ELR (cell line): ENCODE results near the gene LEO1.

Experiments used
- DNase-seq: peaks from one replicate; pipeline ENCODE4 v3.0.0-alpha.2; 2015; ENCODE audit warnings: low read depth

Gene LEO1

DNA sequence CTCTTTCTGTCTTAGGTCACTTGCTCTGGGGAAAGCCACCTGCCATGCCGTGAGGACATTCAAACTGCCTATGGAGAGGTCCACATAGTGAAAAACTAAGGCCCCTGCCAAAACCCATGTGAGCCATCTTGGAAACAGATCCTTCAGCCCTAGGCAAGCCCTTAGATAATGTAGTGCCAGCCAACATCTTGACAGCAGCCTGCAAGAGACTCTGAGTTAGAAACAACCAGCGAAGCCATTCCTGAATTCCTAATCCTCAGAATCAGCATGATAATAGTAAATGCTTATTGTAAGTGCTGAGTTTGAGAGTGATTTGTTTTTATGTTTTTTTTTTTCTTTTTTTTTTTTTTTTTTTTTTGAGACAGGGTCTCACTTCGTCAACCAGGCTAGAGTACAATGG lies 40.6 kb downstream of the LEO1 start:
- DNase-seq: no peak

DNA sequence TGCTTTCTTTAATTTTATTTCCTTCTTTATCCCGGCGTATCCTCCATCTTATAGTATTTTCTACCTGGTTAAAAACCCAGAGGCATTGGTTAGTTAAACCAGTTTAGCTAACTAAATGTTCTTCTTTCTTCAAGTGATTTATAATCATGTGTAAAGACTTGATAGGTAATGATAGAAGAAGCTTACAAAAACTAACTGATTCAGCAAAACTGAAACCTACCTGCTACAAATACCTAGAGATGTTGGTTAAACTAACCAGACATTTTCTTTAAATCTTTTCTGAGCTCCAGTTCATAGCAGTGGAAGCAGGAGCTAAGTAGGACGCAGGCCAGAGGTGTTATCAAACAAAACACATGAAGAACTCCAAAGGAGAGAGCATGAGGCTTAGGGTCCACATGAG lies 44.8 kb downstream of the LEO1 start:
- no peak for DNase-seq

DNA sequence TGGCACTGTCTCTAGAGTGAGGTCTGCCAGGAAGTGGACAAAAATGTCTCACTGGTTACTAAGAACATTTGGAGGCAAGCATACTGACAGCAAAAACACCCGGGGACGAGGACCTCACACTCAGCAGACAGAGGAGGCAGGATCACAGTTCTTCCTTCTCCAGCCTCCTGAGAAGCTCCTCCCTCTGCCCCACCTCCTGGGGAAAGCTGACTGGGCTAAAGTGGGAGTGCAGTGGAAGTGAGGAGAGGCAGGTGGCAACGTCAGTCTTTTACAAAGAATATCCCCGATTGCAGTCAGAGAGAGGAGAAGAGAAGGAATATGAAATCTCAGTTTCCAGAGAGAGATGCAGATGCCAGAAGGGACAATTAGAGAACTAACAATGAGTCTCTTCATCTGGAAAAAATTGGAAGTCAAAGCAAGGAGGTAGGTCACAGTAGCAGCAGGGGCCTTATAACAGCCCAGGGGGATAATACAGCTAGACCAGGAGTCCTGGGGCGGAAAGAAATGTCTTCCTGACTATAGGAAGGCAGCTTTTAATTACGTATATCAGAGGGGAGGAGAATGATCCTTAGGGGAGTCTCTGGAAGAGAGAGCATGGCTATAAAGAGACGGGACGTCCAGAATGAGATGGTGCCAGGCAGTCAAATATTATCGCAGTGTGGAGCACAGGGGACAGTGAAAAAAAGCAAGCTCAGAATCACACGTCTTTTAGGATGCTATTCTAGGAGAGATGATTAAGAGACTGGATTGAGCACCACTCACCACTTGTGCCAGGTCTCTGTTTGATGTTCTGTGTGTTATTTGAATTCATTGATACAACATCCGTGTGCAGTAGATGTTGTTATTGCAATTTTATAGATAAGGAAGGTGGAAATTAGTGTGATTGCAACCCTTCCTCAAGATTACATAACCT lies 47.2 kb downstream of the LEO1 start:
- no peak for DNase-seq

DNA sequence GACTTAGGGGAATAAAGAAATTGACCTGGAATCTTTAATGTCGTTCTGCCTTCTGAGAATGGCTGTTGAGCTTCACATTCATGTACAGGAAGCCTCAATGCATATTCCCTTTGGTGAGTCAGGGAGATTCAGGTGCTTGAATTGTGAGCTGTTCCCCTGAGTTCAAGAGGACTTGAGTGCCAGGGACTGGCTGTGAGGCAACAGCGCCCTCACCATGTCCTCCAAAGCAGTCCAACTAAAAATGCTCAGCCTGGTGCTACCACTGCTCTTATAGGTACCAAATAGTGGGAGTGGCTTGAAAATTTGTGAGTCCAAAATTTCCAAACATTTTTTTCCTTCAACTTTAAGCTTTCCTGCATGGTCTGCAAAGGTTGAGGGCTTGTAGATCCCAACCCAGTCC lies 54.1 kb downstream of the LEO1 start:
- peak; percentile 56 for DNase-seq

DNA sequence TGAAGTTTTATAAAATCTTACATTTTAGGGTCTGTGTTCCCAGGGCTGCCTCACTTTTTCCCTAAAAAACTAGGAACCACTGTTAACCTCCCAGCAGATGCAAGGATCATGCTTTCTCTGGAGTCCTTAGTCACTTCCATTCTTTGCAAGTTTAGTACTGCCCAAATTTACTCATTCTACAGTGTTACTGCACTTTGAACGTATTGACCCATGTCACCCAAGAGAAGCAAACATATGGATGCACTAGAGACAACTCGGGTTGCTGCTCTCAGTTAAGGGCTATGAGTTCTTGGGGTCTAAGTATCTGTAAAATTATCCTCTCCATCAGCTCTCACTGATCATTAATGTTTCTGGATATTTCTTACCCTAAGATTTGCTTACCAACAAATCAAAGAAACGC lies 59.0 kb downstream of the LEO1 start:
- DNase-seq: no peak

DNA sequence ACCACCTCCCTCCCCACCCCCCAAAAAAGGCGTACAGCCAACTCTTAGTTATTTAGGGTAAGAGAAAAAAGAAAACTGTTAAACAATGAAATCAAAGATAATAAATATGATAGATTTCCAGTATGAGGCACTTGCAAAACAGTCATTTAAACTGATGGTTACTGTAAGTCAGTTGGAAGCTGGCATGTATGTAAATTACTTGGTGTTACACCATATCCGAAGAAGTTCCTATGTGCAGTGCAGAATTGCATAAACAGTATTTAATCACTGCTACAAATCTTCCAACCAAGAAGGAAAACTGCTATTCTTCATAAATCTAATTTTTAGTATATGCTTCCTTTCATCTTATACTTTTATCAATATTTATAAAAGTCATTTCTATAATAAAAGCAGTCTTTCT lies 62.0 kb downstream of the LEO1 start:
- no peak for DNase-seq

DNA sequence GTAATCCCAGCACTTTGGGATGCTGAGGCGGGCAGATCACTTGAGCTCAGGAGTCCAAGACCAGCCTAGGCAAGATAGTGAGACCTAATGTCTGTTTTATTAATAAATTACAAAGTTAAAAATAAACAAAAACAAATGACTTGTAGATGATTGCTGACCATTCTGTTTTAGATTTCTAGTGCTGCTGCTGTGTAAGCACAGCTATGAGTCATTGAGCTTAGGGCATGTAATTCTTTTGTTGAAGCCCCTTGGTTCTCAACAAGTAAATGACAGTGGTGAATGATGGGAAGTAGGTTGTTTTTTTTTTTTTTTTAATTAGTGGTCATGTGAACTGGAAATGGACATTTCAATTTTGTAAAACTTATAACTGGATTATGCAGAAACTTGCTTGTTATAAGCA lies 63.3 kb downstream of the LEO1 start:
- DNase-seq: peak; percentile 62

DNA sequence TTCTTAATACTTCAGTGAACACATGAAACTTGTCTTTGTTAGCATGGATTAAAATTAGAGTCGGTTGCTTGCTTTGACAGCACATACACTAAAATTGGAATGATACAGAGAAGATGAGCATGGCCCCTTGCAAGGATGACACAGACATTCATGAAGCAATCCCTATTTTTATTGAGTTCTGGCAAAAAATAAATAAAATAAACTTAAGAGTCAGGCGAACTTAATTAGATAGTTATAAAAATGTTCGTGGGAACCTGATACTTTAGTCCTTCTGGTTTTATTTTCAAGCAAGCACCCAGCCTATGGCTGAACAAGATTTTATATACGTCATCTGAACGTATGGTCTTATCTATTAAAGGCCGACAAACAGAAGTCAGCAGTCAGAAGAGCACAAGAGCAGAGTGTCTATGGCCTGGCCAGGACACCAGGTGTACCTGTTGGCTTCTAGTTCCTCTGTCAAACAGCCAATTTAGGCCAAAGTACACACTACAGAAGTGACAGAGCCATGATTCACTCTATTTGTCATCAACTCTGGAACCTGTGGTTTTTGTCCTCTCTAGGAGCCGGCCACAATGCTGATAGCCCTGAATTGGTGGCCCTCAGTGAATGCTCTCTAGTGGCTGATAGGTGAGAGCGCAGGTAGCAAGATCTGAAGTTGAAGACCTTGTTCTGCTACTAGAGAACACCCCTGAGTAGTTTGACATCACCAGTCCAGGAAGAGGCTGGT lies 64.3 kb downstream of the LEO1 start:
- DNase-seq: peak; percentile 81

DNA sequence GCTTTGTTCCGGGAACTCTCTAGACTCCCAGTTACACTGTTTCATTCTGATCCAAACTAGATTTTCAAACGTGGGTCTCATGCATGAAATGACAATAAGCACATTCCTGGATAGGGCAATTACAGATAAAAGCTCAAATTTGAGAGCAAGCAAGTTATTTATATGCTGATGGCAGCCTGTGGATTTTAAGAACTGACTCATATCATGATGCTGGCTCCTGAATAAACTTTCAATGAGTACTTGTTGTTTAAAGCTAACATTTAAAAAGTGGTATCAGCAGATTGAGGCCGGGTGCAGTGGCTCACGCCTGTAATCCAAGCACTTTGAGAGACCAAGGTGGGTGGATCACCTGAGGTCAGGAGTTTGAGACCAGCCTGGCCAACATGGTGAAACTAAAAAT lies 66.6 kb downstream of the LEO1 start:
- DNase-seq: no peak

DNA sequence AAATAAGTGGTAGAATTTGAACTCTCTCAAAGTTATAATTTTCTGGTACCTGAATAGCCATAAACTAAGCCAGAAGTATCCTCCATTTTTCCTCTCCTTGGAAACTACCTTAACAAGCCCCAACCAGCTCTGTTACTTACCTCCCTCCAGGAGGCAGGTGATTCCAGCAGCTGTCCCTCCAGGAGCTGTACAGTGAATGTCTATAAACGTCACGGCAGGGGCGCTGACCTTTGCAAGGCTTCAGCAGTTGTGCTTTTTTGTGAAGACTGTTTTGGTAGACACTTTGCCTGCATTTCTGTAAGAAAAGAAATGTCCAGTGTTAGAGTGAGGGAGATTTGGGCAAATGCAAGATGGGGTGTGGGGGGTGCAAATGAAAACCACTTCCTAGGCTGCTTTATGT lies 67.2 kb downstream of the LEO1 start:
- no peak for DNase-seq

DNA sequence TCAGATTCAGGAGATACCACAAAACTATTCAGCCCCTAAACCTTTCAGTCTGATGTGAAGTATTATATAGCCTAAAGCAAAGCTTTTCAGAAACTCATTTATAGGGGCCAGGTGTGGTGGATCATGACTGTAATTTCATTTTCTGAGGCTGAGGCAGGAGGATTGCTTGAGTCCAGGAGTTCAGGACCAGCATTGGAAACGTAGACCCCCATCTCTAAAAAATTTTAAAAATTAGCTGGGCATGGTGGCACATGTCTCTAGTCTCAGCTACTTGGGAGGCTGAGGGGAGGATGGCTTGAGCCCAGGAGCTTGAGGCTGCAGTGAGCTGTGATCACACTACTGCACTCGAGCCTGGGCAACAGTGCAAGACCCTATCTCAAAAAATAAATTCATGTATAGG lies 82.1 kb downstream of the LEO1 start:
- DNase-seq: no peak

DNA sequence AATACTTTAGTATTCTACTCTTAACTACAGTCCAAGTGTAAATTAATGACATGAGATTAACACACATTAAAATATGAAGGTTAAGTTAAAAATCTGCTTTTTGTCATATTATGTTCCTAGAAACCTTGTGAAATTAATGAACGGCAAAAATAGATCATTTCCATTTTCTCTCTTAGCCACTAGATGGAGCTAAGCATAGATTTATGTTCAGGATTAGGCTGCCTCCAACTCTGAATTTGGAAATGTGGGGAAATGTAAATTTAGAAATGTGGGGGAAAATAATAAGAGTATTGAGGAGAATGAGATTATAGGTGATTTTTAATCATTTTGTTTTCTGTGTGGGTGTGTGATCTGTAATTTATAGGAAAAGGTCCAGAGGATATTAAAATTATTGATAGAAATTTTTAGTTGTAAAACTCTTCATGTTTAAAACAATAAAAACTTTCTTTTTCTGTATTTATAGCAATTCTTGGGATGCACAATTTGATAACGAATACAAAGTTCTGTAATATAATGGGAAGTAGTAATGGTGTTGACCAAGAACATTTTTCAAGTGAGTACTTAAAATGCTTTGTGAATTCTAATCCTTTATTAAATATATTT lies 82.9 kb downstream of the LEO1 start:
- peak; percentile 60 for DNase-seq
